H1 (cell line): Measurements from ENCODE around the gene UPF1. TPM values are rescaled to one million over a fixed set of nuclear protein-coding genes. Genes with fewer than 3 reads are reported as not detected.

ENCODE experiments used
- CTCF ChIA-PET: fragments of 300-600 bp; sonication (Branson Sonifier 250); formaldehyde crosslinking; loops from one replicate; lab custom pipeline; 2021; ENCODE audit not compliant: partially characterized antibody; lab: Charles Lee
- POLR2A ChIA-PET: fragments of 300-600 bp; sonication (Branson Sonifier 250); formaldehyde crosslinking; loops from one replicate; lab custom pipeline; 2021; ENCODE audit warnings: inconsistent platforms; ENCODE audit not compliant: partially characterized antibody; lab: Charles Lee
- DNase-seq, 2 experiments: peaks; one replicate each; pipeline versions ENCODE4 v3.0.0 to v3.0.0-alpha.2; 2010 to 2022; ENCODE audit warnings: low spot score in 2 of 2, low read depth in 1 of 2, mixed read lengths in 1 of 2
- FAIRE-seq: peaks from 2 replicates; lab custom pipeline; 2011; peaks lifted over from hg19 to GRCh38; lab: Jason Lieb, UNC
- H2AFZ ChIP-seq: 2 replicates; pipeline ENCODE4 v1.8.1; 2012; ENCODE audit warnings: low read length, inconsistent platforms
- H2AK5ac ChIP-seq: 2 replicates; pipeline ENCODE4 v1.6.1; 2013; ENCODE audit warnings: low read depth, low read length
- H2BK120ac ChIP-seq: replicated peaks from 2 replicates; pipeline ENCODE3; 2013; ENCODE audit warnings: low read depth, low read length, inconsistent platforms
- H2BK12ac ChIP-seq: 2 replicates; pipeline ENCODE4 v1.6.1; 2013; ENCODE audit warnings: low read depth, low read length
- H2BK15ac ChIP-seq: 2 replicates; pipeline ENCODE4 v1.6.1; 2013; ENCODE audit warnings: low read length
- H2BK20ac ChIP-seq: 2 replicates; pipeline ENCODE4 v1.6.1; 2013; ENCODE audit warnings: low read length
- H2BK5ac ChIP-seq: 2 replicates; pipeline ENCODE4 v1.6.1; 2013; ENCODE audit warnings: low read depth, low read length
- H3K14ac ChIP-seq: 2 replicates; pipeline ENCODE4 v1.6.1; 2013; ENCODE audit warnings: inconsistent platforms; ENCODE audit not compliant: insufficient read length
- H3K18ac ChIP-seq: 2 replicates; pipeline ENCODE4 v1.6.1; 2013; ENCODE audit warnings: low read length; ENCODE audit errors: extremely low read depth
- H3K23ac ChIP-seq: 2 replicates; pipeline ENCODE4 v1.6.1; 2013; ENCODE audit warnings: inconsistent platforms; ENCODE audit not compliant: insufficient read length
- H3K23me2 ChIP-seq: 2 replicates; pipeline ENCODE4 v1.6.1; 2013; ENCODE audit warnings: low read depth, low read length
- H3K27ac ChIP-seq: 2 replicates; pipeline ENCODE4 v1.6.1; 2011; ENCODE audit warnings: low read depth, low read length, inconsistent platforms
- H3K27me3 ChIP-seq, 4 experiments: replicated peaks in 1 of 4; 1 replicate in 1 of 4; 2 replicates in 3 of 4; pipeline versions ENCODE4 v1.6.1 to v1.8.1; 2011 to 2013; ENCODE audit warnings: low read length in 3 of 4, mild to moderate bottlenecking in 3 of 4, inconsistent platforms in 2 of 4, mixed read lengths in 2 of 4, moderate library complexity in 1 of 4; ENCODE audit not compliant: control insufficient read depth in 3 of 4, insufficient read depth in 3 of 4; ENCODE audit errors: extremely low read depth in 1 of 4
- H3K36me3 ChIP-seq, 4 experiments: 2 replicates each; pipeline versions ENCODE4 v1.6.1 to v1.8.1; 2011 to 2013; ENCODE audit warnings: mild to moderate bottlenecking in 4 of 4, low read length in 3 of 4, moderate library complexity in 2 of 4, control low read depth in 1 of 4, inconsistent platforms in 1 of 4; ENCODE audit not compliant: insufficient read depth in 4 of 4, control insufficient read depth in 2 of 4
- H3K4ac ChIP-seq: replicated peaks from 2 replicates; pipeline ENCODE3; 2013; ENCODE audit warnings: low read length, low read depth, mixed read lengths, inconsistent platforms; ENCODE audit not compliant: insufficient read length
- H3K4me1 ChIP-seq, 4 experiments: replicated peaks in 1 of 4; 1 replicate in 1 of 4; 2 replicates in 3 of 4; pipeline versions ENCODE4 v1.6.1 to v1.8.1; 2011 to 2013; ENCODE audit warnings: low read length in 3 of 4, inconsistent platforms in 2 of 4, mixed read lengths in 1 of 4; ENCODE audit not compliant: insufficient read depth in 4 of 4, control insufficient read depth in 3 of 4
- H3K4me2 ChIP-seq, 2 experiments: 2 replicates each; pipeline versions ENCODE4 v1.6.1 to v1.8.1; 2011 to 2013; ENCODE audit warnings: low read depth in 2 of 2, low read length in 2 of 2, control low read depth in 1 of 2, inconsistent platforms in 1 of 2, mild to moderate bottlenecking in 1 of 2; ENCODE audit not compliant: insufficient read depth in 1 of 2
- H3K4me3 ChIP-seq, 4 experiments: fragments of 200-600, 300-600 bp in 1 of 4; sonication (generic), shearing (Covaris generic), sonication (Bioruptor Twin) in 1 of 4; 2 replicates each; pipeline versions ENCODE4 v1.5.1 to v1.8.1; 2011 to 2016; ENCODE audit warnings: low read length in 4 of 4, low read depth in 3 of 4, control low read depth in 2 of 4, inconsistent platforms in 2 of 4, mild to moderate bottlenecking in 2 of 4, mixed read lengths in 1 of 4, moderate library complexity in 1 of 4; ENCODE audit not compliant: insufficient read depth in 2 of 4; ENCODE audit errors: extremely low read depth in 1 of 4
- H3K56ac ChIP-seq: replicated peaks from 2 replicates; pipeline ENCODE3; 2013; ENCODE audit warnings: low read depth, mild to moderate bottlenecking, mixed read lengths, low read length, inconsistent platforms; ENCODE audit not compliant: insufficient read length
- H3K79me1 ChIP-seq: 2 replicates; pipeline ENCODE4 v1.6.1; 2013; ENCODE audit warnings: low read depth, low read length, control low read depth
- H3K79me2 ChIP-seq, 2 experiments: 2 replicates each; pipeline versions ENCODE4 v1.6.1 to v1.8.1; 2012 to 2013; ENCODE audit warnings: low read length in 2 of 2, mild to moderate bottlenecking in 2 of 2, inconsistent platforms in 1 of 2; ENCODE audit not compliant: insufficient read depth in 2 of 2, control insufficient read depth in 1 of 2
- H3K9ac ChIP-seq, 4 experiments: replicated peaks in 1 of 4; 1 replicate in 1 of 4; 2 replicates in 3 of 4; pipeline versions ENCODE4 v1.6.1 to v1.8.1; 2011 to 2013; ENCODE audit warnings: low read depth in 3 of 4, low read length in 3 of 4, control low read depth in 2 of 4, mild to moderate bottlenecking in 2 of 4, moderate library complexity in 2 of 4, inconsistent platforms in 1 of 4; ENCODE audit errors: extremely low read depth in 1 of 4
- H3K9me3 ChIP-seq, 2 experiments: 2 replicates each; pipeline versions ENCODE4 v1.6.1 to v1.8.1; 2012 to 2013; ENCODE audit warnings: mild to moderate bottlenecking in 2 of 2, moderate library complexity in 2 of 2, control low read depth in 1 of 2, inconsistent platforms in 1 of 2, low read depth in 1 of 2, low read length in 1 of 2, mixed read lengths in 1 of 2; ENCODE audit not compliant: insufficient read depth in 2 of 2
- H4K20me1 ChIP-seq, 2 experiments: replicated peaks in 1 of 2; 2 replicates each; pipeline versions ENCODE3 to v1.8.1; 2011 to 2013; ENCODE audit warnings: inconsistent platforms in 2 of 2, low read length in 2 of 2, mild to moderate bottlenecking in 1 of 2; ENCODE audit not compliant: insufficient read depth in 2 of 2, control insufficient read depth in 1 of 2
- H4K5ac ChIP-seq: 2 replicates; pipeline ENCODE4 v1.6.1; 2013; ENCODE audit warnings: low read length, low read depth, mixed read lengths, inconsistent platforms; ENCODE audit not compliant: insufficient read length
- H4K8ac ChIP-seq: 2 replicates; pipeline ENCODE4 v1.8.0; 2013; ENCODE audit warnings: mild to moderate bottlenecking, moderate library complexity, low read length, inconsistent platforms; ENCODE audit not compliant: insufficient read depth; ENCODE audit errors: extremely low read depth
- H4K91ac ChIP-seq: replicated peaks from 2 replicates; pipeline ENCODE3; 2013; ENCODE audit warnings: low read length, mixed read lengths, inconsistent platforms; ENCODE audit not compliant: insufficient read length
- ASH2L ChIP-seq: fragments of 200-600, 300-600 bp; sonication (generic); IDR thresholded peaks from one replicate; pipeline ENCODE4 v1.7.1; 2017; ENCODE audit warnings: low read length
- CHD2 ChIP-seq: IDR thresholded peaks from 2 replicates; pipeline ENCODE4 v1.6.1; 2012; ENCODE audit warnings: low read length, improper control_type of control experiment
- E2F6 ChIP-seq: IDR thresholded peaks from 2 replicates; pipeline ENCODE4 v1.6.1; 2012; ENCODE audit warnings: inconsistent platforms
- EZH2 ChIP-seq: fragments of 200-600 bp; sonication (generic); IDR thresholded peaks from 2 replicates; pipeline ENCODE4 v1.7.1; 2012; ENCODE audit warnings: low read depth, mild to moderate bottlenecking, moderate library complexity, low read length, inconsistent platforms; ENCODE audit not compliant: severe bottlenecking
- HDAC6 ChIP-seq: IDR thresholded peaks from one replicate; pipeline ENCODE4 v1.7.1; 2012; ENCODE audit warnings: low read depth, mild to moderate bottlenecking, inconsistent platforms, low read length, moderate library complexity
- KDM1A ChIP-seq: fragments of 200-600, 300-600 bp; sonication (generic); IDR thresholded peaks from 2 replicates; pipeline ENCODE4 v1.7.1; 2016; ENCODE audit warnings: mild to moderate bottlenecking, low read length, borderline replicate concordance
- PHF8 ChIP-seq: fragments of 200-600 bp; sonication (generic); conservative IDR thresholded peaks from 2 replicates; pipeline ENCODE4 v1.7.1; 2012; ENCODE audit warnings: low read depth, mild to moderate bottlenecking, inconsistent platforms, low read length, moderate library complexity
- POLR2AphosphoS5 ChIP-seq: IDR thresholded peaks from 2 replicates; pipeline ENCODE4 v1.6.1; 2011; ENCODE audit warnings: low read depth, low read length
- SRF ChIP-seq: IDR thresholded peaks from 2 replicates; pipeline ENCODE4 v1.6.1; 2011; ENCODE audit warnings: mild to moderate bottlenecking, low read depth, low read length, moderate library complexity
- SUZ12 ChIP-seq: fragments of 200-600 bp; sonication (generic); IDR thresholded peaks from 2 replicates; pipeline ENCODE4 v1.6.1; 2012; ENCODE audit warnings: mild to moderate bottlenecking, inconsistent platforms, low read length, moderate library complexity, mixed read lengths
- TEAD4 ChIP-seq: IDR thresholded peaks from 2 replicates; pipeline ENCODE4 v1.6.1; 2012; ENCODE audit warnings: low read depth, low read length, inconsistent platforms, mixed read lengths
- ZNF274 ChIP-seq: IDR thresholded peaks from 2 replicates; pipeline ENCODE4 v1.7.0; 2012; ENCODE audit warnings: low read length, borderline replicate concordance; ENCODE audit errors: extremely low read depth
- WGBS, 2 experiments: shearing (Covaris generic) in 1 of 2; methylation state at CpG; one replicate each; pipeline versions ENCODE4 v1.1.6 to v1.1.7; 2013 to 2015; ENCODE audit warnings: low lambda C conversion rate in 2 of 2, mixed read lengths in 2 of 2, inconsistent platforms in 1 of 2, low coverage in 1 of 2, missing lambda C conversion rate in 1 of 2; ENCODE audit not compliant: insufficient replicate concordance in 2 of 2, insufficient coverage in 1 of 2, insufficient read length in 1 of 2; ENCODE audit errors: extremely low coverage in 1 of 2, missing lambda C conversion rate in 1 of 2; 5-methylcytosine and 5-hydroxymethylcytosine counted together
- polyA plus RNA-seq, 7 experiments: library from polyadenylated mRNA; depleted of rRNA in 3 of 7; stranded (reverse) in 5 of 7; unstranded in 2 of 7; fragments of >200 nt in 5 of 7; fragments of 200-250 nt in 2 of 7; gene quantifications; 1 replicate in 5 of 7; 2 replicates in 1 of 7; 4 replicates in 1 of 7; pipeline versions ENCODE4 v1.2.1 to v1.2.3, GENCODE V29; 2011 to 2013; ENCODE audit warnings: missing spikeins in 2 of 7, mixed read lengths in 2 of 7
- total RNA-seq: library from RNA; stranded (reverse); fragmentation: NEBNext Ultra II Directional; extraction: Animal tissue kit (Norgen Biotek cat#: 25700); gene quantifications from 2 replicates; pipeline ENCODE4 v1.2.1, GENCODE V29; 2021

The UPF1 gene
- total and polyA plus RNA-seq, 2 of the 8 experiments (the other 6 are each of a cell fraction or from before 2014, with no cell fraction given) = 46.4 to 62.0 TPM

GRCh38 chr19:18910801-18911436 lies 79.2 kb downstream of the UPF1 start:
- 94% methylated on average over 19 of the region's 19 CpGs; no CpG with 5 or more reads in 1 of the 2 experiments for WGBS, 2 experiments
- Histone ChIP-seq H3K9ac (no peak overlapping the region), H3K23ac (no peak overlapping the region), H2BK5ac (no peak overlapping the region), H3K79me1 (peaks cover 8% of the 10 kb centered on the region), H4K5ac (no peak overlapping the region), H3K4me2 (no peak overlapping the region), H3K4me3 (no peak overlapping the region), H2BK120ac (no peak overlapping the region), H4K20me1 (peaks cover 6 to 28% of the 10 kb centered on the region in 2 experiments), H3K36me3 (peaks cover 0 to 26% (median 7%) of the 10 kb centered on the region in 4 experiments; a peak in 4 of 8 replicates), H3K4me1 (no peaks in the 10 kb centered on the region), H3K27me3 (no peaks in the 10 kb centered on the region), H4K8ac (no peak overlapping the region), H3K4ac (no peak overlapping the region), H4K91ac (no peak overlapping the region), H3K27ac (no peak overlapping the region), H3K14ac (no peak overlapping the region), H3K18ac (no peak overlapping the region), H3K23me2 (no peaks in the 10 kb centered on the region), H3K79me2 (peaks cover 0 to 4% of the 10 kb centered on the region in 2 experiments; a peak in 1 of 4 replicates), H2BK12ac (no peak overlapping the region), H2AK5ac (no peak overlapping the region), H2BK20ac (no peak overlapping the region), H2AFZ (no peak overlapping the region), H3K56ac (no peak overlapping the region), H2BK15ac (no peak overlapping the region), H3K9me3 (no peaks in the 10 kb centered on the region)
- no peak for DNase-seq
- no peak for FAIRE-seq
- ChIA-PET POLR2A (interaction anchor here (0.7 to 3.2 kb wide), 3 partner anchors 8 to 13 kb away, joined by 3 to 13 read pairs (median 9); partner anchors contain the start of genes COPE and DDX49), CTCF (interaction anchor here (1.2 to 2.1 kb wide), 2 partner anchors 12 to 89 kb away, joined by 4 to 6 read pairs; no protein-coding TSS in a partner anchor)
- TF ChIP-seq PHF8 = no peak
- no peak for TF ChIP-seq ZNF274
- no peak for TF ChIP-seq SRF
- TF ChIP-seq CHD2 = no peak
- no peak for TF ChIP-seq HDAC6
- no peak for TF ChIP-seq KDM1A
- no peak for TF ChIP-seq SUZ12
- no peak for TF ChIP-seq ASH2L
- no peak for TF ChIP-seq POLR2AphosphoS5
- no peak for TF ChIP-seq EZH2
- TF ChIP-seq E2F6 = no peak
- TF ChIP-seq TEAD4 = no peak
